ENCODE measurements around the gene PRDX5.

PRDX5 gene

DNA sequence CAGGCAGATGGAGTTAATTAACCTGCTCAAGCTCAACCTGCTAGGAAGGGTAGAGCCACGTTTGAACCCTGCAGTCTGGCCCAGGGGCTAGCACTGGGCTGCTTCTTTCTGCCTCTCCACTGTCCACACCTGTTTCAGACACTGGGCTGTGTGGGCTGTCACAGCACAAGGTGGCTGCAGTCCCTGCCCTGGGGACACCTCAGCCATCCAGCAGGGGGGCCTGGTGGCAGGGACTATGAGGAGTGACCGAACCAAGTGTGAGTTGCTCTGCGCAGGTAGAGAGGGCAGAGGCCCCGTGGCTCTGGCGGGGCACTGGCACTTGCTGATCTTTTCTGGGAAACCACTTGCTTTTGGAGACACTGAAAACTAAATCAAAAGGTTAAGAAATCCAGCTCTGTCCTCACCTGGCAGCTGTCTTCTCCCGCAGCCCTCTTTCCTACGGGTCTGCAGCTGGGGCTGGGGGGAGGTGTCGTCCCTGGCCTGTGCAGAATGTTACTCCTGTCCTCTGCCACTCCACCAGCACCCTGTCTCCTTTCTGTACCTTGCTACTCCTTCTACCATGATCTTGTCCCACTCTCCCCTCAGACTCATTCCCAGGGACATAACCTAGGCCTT is 39.2 kb upstream of the PRDX5 start:
- no peak for DNase-seq (ENCODE audit: low read depth)
- no peak overlapping the region for H3K4me3 ChIP-seq (replicated peaks; ENCODE audit: low read depth, low read length)
- no peak for TF ChIP-seq CTCF (IDR thresholded peaks at IDR 0.05; ENCODE audit: low read length, missing control alignments)

GRCh38 chr11:64281957-64282770 is 35.8 kb upstream of the PRDX5 start:
- TF ChIP-seq CTCF (IDR thresholded peaks at IDR 0.05; ENCODE audit: low read length, missing control alignments), result no peak
- H3K4me3 ChIP-seq (replicated peaks; ENCODE audit: low read depth, low read length), result no peak overlapping the region
- DNase-seq (ENCODE audit: low read depth), result no peak

DNA sequence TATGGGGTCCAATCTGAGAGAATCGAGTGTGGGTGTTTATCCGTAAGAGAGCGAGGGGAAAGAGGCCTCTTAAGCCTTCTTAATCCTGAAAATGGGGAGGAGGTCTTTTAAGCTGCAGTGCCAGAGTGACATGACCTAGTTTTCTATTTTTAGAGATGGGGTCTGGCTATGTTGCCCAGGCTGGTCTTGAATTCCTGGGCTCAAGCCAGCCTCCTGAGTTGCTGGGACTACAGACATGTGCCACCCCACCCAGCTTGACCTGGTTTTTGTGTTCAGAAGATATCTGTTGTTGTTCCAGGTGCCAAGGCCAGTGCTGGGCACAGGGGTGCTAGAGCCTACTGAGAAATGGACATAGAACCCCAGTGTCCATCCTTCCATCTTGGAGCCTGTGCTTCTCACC is 34.8 kb upstream of the PRDX5 start:
- no peak for DNase-seq (ENCODE audit: low read depth)
- no peak overlapping the region for H3K4me3 ChIP-seq (replicated peaks; ENCODE audit: low read depth, low read length)

DNA sequence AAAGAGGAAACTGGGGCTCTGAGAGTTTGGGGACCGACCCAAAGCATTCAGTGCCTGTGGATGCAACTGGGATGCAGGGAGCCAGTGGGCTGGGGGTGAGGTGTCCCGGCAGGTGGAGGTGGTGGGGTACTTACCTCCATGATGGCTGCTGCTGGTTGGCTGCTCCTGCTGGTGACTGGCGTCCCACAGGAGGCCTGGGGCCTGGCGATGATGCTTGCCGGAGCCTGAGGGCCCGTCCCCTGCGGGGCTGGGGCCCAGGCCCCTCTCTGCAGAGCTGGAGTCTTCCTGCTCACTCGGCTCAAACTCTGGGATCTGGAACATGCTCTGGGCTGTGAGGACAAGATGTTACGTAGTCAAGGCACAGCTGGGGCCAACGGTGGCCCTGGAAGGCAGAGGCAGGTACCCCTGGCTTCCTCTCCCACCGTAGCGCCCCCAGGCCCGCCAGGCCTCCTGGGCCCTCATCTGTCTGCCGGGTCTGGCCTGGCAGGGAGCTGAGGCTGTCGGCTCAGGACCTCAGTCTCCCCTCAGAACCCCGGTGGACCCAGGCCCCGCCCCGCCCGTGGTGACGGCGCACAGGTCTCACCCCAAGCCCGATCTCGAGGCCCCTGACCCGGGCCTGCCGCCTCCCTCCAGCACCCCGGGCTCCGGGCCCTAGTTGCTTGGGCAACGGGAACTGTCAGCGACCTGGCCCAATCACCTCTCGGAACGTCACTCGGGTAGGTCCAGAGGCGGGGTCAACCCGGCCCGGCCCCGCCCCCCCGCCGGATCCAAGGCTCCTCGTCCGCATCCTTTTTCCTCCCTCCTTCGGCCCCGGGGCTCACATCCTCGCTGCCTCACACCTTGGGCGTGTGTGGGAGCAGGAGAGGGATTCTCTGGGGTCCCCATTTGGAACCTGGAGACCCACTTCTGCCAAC is 33.6 kb upstream of the PRDX5 start, which contains the start of gene BAD:
BAD (minus strand) TSS at position 618 of the 914 bp plus-strand sequence; CDS start at position 321, 297 bp downstream.
- no peak for TF ChIP-seq CTCF (IDR thresholded peaks at IDR 0.05; ENCODE audit: low read length, missing control alignments)
- peak within 1 kb of the TSS; percentile 75 for H3K4me3 ChIP-seq (replicated peaks; ENCODE audit: low read depth, low read length)
- peak; percentile 91 for DNase-seq (ENCODE audit: low read depth)

More for the DNA sequence above, 34.8 kb upstream of the PRDX5 start:
- no peak for TF ChIP-seq CTCF (IDR thresholded peaks at IDR 0.05; ENCODE audit: low read length, missing control alignments)

DNA sequence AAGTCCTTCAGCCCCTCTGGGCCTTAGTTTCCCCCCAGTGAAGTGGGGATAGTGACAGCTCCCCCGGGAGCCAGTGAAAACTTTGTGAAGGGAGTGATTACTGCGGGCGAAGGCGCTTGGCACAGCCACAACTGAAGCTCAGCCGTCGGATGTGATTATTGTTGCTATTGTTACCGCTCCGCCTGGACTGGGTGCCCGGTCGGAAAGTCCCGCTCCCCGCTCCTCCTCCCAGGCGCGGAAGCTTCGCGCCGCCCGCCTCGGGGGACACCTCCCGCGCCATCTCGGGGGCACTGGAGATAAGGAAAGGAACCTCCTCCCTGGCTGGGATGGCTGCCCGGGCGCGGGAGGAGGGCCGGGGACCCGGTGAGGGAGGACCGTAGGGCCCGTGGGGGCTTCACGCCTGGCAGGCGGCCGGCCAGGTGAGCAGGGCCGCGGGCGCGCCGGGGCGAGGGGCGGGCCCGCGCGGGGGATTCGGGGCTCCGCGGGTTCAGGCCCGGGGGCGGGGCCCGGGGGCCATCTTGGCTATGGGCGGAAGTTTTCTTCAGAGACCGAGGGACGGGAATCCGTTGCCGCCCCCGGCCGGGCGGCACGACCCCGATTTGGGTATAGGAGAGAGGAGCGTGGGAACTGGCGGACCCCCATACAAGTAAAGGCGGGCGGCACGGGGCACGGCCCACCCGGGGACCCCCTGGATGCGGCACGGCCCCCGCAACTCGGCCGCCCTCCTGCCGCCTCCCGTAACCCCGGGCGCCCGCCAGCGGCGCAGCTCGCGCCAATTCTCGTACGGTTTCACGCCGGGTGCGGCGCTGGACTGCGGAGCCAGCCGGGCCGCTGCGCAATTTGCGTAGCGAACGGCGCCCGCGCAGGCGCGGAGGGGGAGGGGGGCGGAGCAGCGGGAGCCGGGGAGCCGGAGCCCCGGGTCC is 32.7 kb upstream of the PRDX5 start, which contains the start of gene GPR137:
GPR137 (plus strand) TSS at position 887 of the 923 bp plus-strand sequence. CDS start 677 bp downstream, outside the sequence.
- DNase-seq (ENCODE audit: low read depth), result peak; percentile 64
- no peak for TF ChIP-seq CTCF (IDR thresholded peaks at IDR 0.05; ENCODE audit: low read length, missing control alignments)
- H3K4me3 ChIP-seq (replicated peaks; ENCODE audit: low read depth, low read length), result peak within 1 kb of the TSS; percentile 75

All from fibroblast of pulmonary artery (primary cell).